ENCODE measurements around the gene GOLM1.

GRCh38 chr9:86020731-86021130 lies 78.6 kb downstream of the GOLM1 start:
- TF ChIP-seq CTCF (IDR thresholded peaks at IDR 0.05; ENCODE audit: insufficient read depth, low read depth, low read length) = no peak
- no peak for TF ChIP-seq EZH2 (IDR thresholded peaks at IDR 0.05; ENCODE audit: insufficient read depth, low read length)
